ENCODE measurements around the gene GON4L.

GRCh38 chr1:155834296-155834926, 22.6 kb downstream of the GON4L start:
- TF ChIP-seq CTCF (optimal IDR thresholded peaks at IDR 0.05 in 1 of 3, IDR thresholded peaks at IDR 0.05 in 1 of 3, conservative IDR thresholded peaks at IDR 0.05 in 1 of 3; ENCODE audit: extremely low read depth in 1 of 3, insufficient read depth in 2 of 3, low read length in 3 of 3) (no peak), EZH2 (IDR thresholded peaks at IDR 0.05; ENCODE audit: low read length) (no peak)
